ENCODE data around the gene GALM. TPM values are rescaled to one million over a fixed set of nuclear protein-coding genes. Genes with fewer than 3 reads are reported as not detected.
"Not testable (repeated sequence)": the region's sequence is repeated elsewhere in the genome, so short reads cannot be mapped to it uniquely, and the experiment has no call there.

Gene GALM
- polyA plus RNA-seq, 3 donors, result 3.0 to 3.6 (median 3.1) TPM

- Histone ChIP-seq H3K79me2 (ENCODE audit: insufficient read depth, low read length) (no peaks in the 10 kb centered on the region), H3K4me1 (ENCODE audit: control insufficient read depth in 1 of 2, insufficient read depth in 2 of 2, low read length in 2 of 2) (no peaks in the 10 kb centered on the region), H4K20me1 (ENCODE audit: insufficient read depth, low read length) (no peaks in the 10 kb centered on the region), H3K36me3 (replicated peaks in 1 of 2; ENCODE audit: control insufficient read depth in 1 of 2, insufficient read depth in 2 of 2, low read length in 2 of 2) (peaks cover 7 to 70% of the 10 kb centered on the region in 2 donors), H3K27ac (ENCODE audit: low read depth in 1 of 2, low read length in 2 of 2) (no peak overlapping the region), H3K4me2 (replicated peaks; ENCODE audit: extremely low read depth, low read length, poor library complexity, severe bottlenecking) (no peak overlapping the region), H3K9ac (ENCODE audit: insufficient read depth, low read length, poor library complexity, severe bottlenecking) (no peak overlapping the region), H3K9me3 (replicated peaks in 1 of 2; ENCODE audit: control insufficient read depth in 1 of 2, insufficient read depth in 1 of 2, low read length in 2 of 2) (no peaks in the 10 kb centered on the region), H2AFZ (ENCODE audit: insufficient read depth, low read depth, low read length, poor library complexity, severe bottlenecking) (no peak overlapping the region), H3K4me3 (replicated peaks in 1 of 3; ENCODE audit: low read depth in 2 of 3, low read length in 3 of 3) (no peak overlapping the region), H3K27me3 (ENCODE audit: control insufficient read depth in 2 of 2, insufficient read depth in 2 of 2, low read length in 2 of 2) (no peaks in the 10 kb centered on the region)
- no CpG with 5 or more reads among the region's 2 CpGs for WGBS (ENCODE audit: insufficient coverage)
- H3K36me3 Mint-ChIP-seq, result peaks cover 67 to 79% of the 10 kb centered on the region in 2 donors
- H3K4me3 Mint-ChIP-seq, result no peak overlapping the region
- H3K4me1 Mint-ChIP-seq, result peaks cover 4% of the 10 kb centered on the region
- peaks cover 0 to 2% (median 0%) of the 10 kb centered on the region in 3 donors for H3K27me3 Mint-ChIP-seq (ENCODE audit: low read depth in 3 of 3)
- no peak for DNase-seq
- TF ChIP-seq CTCF (IDR thresholded peaks at IDR 0.05), result no peak
- H3K9me3 Mint-ChIP-seq, result no peaks in the 10 kb centered on the region
- H3K27ac Mint-ChIP-seq, result no peak overlapping the region
- intact Hi-C loops (cut with micrococcal nuclease), result no loop called here
Observed at GRCh38 chr2:38682008-38682575, 16.2 kb downstream of the GALM start.

GRCh38 chr2:38682620-38683019 lies 16.7 kb downstream of the GALM start:
- H2AFZ ChIP-seq (ENCODE audit: insufficient read depth, low read depth, low read length, poor library complexity, severe bottlenecking); H4K20me1 ChIP-seq (ENCODE audit: insufficient read depth, low read length); H3K27me3 Mint-ChIP-seq (ENCODE audit: low read depth in 3 of 3); H3K9ac ChIP-seq (ENCODE audit: insufficient read depth, low read length, poor library complexity, severe bottlenecking); H3K4me2 ChIP-seq (replicated peaks; ENCODE audit: extremely low read depth, low read length, poor library complexity, severe bottlenecking); intact Hi-C loops (cut with micrococcal nuclease); H3K4me1 Mint-ChIP-seq; H3K9me3 Mint-ChIP-seq; H3K27ac ChIP-seq (ENCODE audit: low read depth in 1 of 2, low read length in 2 of 2); H3K4me3 Mint-ChIP-seq; H3K4me3 ChIP-seq (replicated peaks in 1 of 3; ENCODE audit: low read depth in 2 of 3, low read length in 3 of 3); H3K79me2 ChIP-seq (ENCODE audit: insufficient read depth, low read length); H3K27me3 ChIP-seq (ENCODE audit: control insufficient read depth in 2 of 2, insufficient read depth in 2 of 2, low read length in 2 of 2); H3K4me1 ChIP-seq (ENCODE audit: control insufficient read depth in 1 of 2, insufficient read depth in 2 of 2, low read length in 2 of 2); H3K9me3 ChIP-seq (replicated peaks in 1 of 2; ENCODE audit: control insufficient read depth in 1 of 2, insufficient read depth in 1 of 2, low read length in 2 of 2); H3K27ac Mint-ChIP-seq; DNase-seq: not testable (repeated sequence)
- H3K36me3 Mint-ChIP-seq, result peaks cover 64 to 78% of the 10 kb centered on the region in 2 donors
- H3K36me3 ChIP-seq (replicated peaks in 1 of 2; ENCODE audit: control insufficient read depth in 1 of 2, insufficient read depth in 2 of 2, low read length in 2 of 2), result peaks cover 3 to 67% of the 10 kb centered on the region in 2 donors
- WGBS (ENCODE audit: insufficient coverage), result no CpG with 5 or more reads among the region's 10 CpGs

Data from CD14-positive monocyte (primary cell).